Measurements from ENCODE around the gene SFXN5.

The SFXN5 gene

GRCh38 chr2:73021371-73022010 lies 50.0 kb downstream of the SFXN5 start:
- no peak for TF ChIP-seq ZNF174 (tag by site-specific recombination; IDR thresholded peaks at IDR 0.05)
- peak; percentile 56 for TF ChIP-seq GLIS1 (tag by site-specific recombination; IDR thresholded peaks at IDR 0.05)
- Histone ChIP-seq H3K4me3 (ENCODE audit: low read depth, low read length) (no peak overlapping the region), H3K36me3 (ENCODE audit: control insufficient read depth in 2 of 2, insufficient read depth in 1 of 2, low read length in 2 of 2) (peaks cover 0 to 7% of the 10 kb centered on the region in 2 experiments; a peak in 2 of 3 replicates), H3K4me1 (ENCODE audit: control insufficient read depth, insufficient read depth, low read length) (no peaks in the 10 kb centered on the region), H3K27ac (ENCODE audit: extremely low read depth, low read depth, low read length) (no peak overlapping the region), H3K9me3 (ENCODE audit: control insufficient read depth, insufficient read depth, low read depth, low read length) (no peaks in the 10 kb centered on the region)
- ChIA-PET CTCF (interaction anchor here (0.7 kb wide), 1 partner anchor 10 kb away, joined by 3 read pairs; no protein-coding TSS in a partner anchor), POLR2A (interaction anchor here (0.5 kb wide), 1 partner anchor 25 kb away, joined by 3 read pairs; no protein-coding TSS in a partner anchor)

- ChIA-PET CTCF (interaction anchor here (0.5 kb wide), 1 partner anchor 50 kb away, joined by 5 read pairs; no protein-coding TSS in a partner anchor), POLR2A (interaction anchor here (0.5 kb wide), 1 partner anchor 25 kb away, joined by 3 read pairs; no protein-coding TSS in a partner anchor)
- H3K4me1 ChIP-seq (ENCODE audit: control insufficient read depth, insufficient read depth, low read length), result no peaks in the 10 kb centered on the region
- H3K27ac ChIP-seq (ENCODE audit: extremely low read depth, low read depth, low read length), result no peak overlapping the region
- TF ChIP-seq ZNF239 (tag by site-specific recombination; IDR thresholded peaks at IDR 0.05) (no peak), ZNF558 (tag by site-specific recombination; IDR thresholded peaks at IDR 0.05) (no peak), PRDM1 (tag by site-specific recombination; IDR thresholded peaks at IDR 0.05) (no peak), TSHZ1 (tag by site-specific recombination; IDR thresholded peaks at IDR 0.05; ENCODE audit: borderline replicate concordance) (no peak), ZNF280C (tag by site-specific recombination; IDR thresholded peaks at IDR 0.05) (no peak), ZNF350 (tag by site-specific recombination; IDR thresholded peaks at IDR 0.05) (no peak), ZNF76 (tag by site-specific recombination; IDR thresholded peaks at IDR 0.05; ENCODE audit: borderline replicate concordance, low read depth) (no peak), ZNF785 (tag by site-specific recombination; IDR thresholded peaks at IDR 0.05) (no peak), TRIM28 (IDR thresholded peaks at IDR 0.05; ENCODE audit: borderline replicate concordance, low read length) (no peak), ZNF155 (tag by site-specific recombination; IDR thresholded peaks at IDR 0.05) (no peak), ZNF404 (tag by site-specific recombination; IDR thresholded peaks at IDR 0.05) (no peak), OVOL3 (tag by site-specific recombination; IDR thresholded peaks at IDR 0.05) (no peak), ZBTB26 (tag by site-specific recombination; optimal IDR thresholded peaks at IDR 0.05) (no peak), AEBP2 (tag by site-specific recombination; IDR thresholded peaks at IDR 0.05; ENCODE audit: borderline replicate concordance) (no peak), ZNF585B (tag by site-specific recombination; IDR thresholded peaks at IDR 0.05) (no peak), GLI2 (tag by site-specific recombination; IDR thresholded peaks at IDR 0.05; ENCODE audit: borderline replicate concordance, low read depth) (no peak), HOXD13 (CRISPR knock-in tag; IDR thresholded peaks at IDR 0.05; ENCODE audit: borderline replicate concordance) (no peak)
- H3K9me3 ChIP-seq (ENCODE audit: control insufficient read depth, insufficient read depth, low read depth, low read length), result no peaks in the 10 kb centered on the region
- peaks cover 0 to 7% of the 10 kb centered on the region in 2 experiments; a peak in 2 of 3 replicates for H3K36me3 ChIP-seq (ENCODE audit: control insufficient read depth in 2 of 2, insufficient read depth in 1 of 2, low read length in 2 of 2)
- no peak overlapping the region for H3K4me3 ChIP-seq (ENCODE audit: low read depth, low read length)
Measured at GRCh38 chr2:73020657-73021370, 50.7 kb downstream of the SFXN5 start.

Measured in HEK293 (cell line).